HG03045 (cell line): ENCODE results near the gene LRP1B.

Source experiments
- ATAC-seq: cut with Tn5 transposase; IDR thresholded peaks from one replicate; pipeline ENCODE4 v1.9.1; 2021; ENCODE audit warnings: mild to moderate bottlenecking, moderate library complexity; ENCODE audit not compliant: unreplicated experiment

The LRP1B gene

DNA sequence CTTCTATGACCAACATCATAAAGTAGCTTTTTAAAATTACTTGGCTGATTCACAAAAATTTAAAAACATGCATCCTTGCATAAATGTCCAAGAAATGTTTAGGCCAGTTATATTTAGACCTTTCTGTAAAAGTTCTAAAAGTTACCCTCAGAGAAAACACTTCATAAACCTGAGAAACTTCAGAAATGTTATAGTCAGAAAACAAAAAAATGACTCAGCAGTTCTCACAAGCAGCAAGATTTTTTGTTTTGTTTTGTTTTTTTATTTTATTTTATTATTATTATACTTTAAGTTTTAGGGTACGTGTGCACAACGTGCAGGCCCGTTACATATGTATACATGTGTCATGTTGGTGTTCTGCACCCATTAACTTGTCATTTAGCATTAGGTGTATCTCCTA is 648.1 kb downstream of the LRP1B start:
- no peak for ATAC-seq

- no peak for ATAC-seq
These were observed 655.0 kb downstream of the LRP1B start for GRCh38 chr2:141475801-141476200.

DNA sequence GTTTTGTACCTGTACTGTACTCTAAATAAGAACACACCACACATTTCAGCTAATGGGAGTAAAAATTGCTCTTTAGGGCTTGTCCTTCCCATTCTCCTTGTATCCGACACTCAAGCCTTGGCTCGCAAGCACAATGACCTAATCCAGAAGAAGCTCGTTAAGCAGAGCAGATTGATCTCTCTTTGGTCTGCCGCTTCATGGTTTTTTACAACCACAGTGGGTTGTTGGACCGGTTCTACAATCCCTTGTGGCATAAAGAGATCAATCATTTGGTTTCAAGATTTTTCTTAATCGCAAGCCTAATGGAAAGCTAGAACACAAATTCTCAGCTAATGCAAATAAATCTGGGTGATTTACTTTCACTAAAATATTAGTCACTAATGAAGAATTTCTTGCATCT is 662.1 kb downstream of the LRP1B start:
- no peak for ATAC-seq

DNA sequence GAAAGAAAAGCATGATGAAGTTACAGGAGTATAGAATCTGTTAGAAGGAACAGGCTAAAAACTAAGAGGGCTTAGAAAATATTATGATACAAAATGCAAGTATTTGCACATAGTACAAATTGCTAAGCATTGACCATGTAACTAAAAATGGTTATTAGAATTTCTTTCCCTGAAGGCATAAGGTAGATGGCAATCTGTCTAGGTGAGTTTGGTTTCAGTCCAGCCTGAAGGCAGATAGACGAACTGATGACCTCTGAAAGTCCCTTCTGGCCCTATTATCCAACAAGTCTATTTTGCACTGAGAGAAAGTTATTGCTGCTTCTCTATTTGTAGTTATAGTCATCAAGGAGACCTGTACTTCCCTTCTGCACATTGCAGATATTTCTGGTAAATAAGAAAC is 663.5 kb downstream of the LRP1B start:
- ATAC-seq = no peak

DNA sequence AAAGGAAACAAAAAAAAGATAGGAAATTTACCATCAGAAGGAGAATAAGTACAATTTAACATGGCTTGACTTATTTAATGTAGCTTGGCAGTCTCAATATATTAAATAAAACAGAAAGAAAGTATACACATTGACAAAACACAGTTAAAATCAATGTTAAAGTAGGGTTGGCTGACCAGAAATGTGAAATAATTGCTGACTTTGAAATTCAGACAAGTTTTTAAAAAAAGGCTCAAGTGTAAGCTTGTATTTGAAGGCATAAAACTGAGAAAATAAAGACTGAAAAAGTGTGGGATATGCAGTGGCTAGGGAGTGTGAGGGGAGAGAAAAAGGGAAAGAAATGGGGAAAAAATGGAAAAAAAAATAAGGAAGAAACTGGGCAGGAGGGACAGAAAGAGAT is 665.8 kb downstream of the LRP1B start:
- ATAC-seq = no peak

DNA sequence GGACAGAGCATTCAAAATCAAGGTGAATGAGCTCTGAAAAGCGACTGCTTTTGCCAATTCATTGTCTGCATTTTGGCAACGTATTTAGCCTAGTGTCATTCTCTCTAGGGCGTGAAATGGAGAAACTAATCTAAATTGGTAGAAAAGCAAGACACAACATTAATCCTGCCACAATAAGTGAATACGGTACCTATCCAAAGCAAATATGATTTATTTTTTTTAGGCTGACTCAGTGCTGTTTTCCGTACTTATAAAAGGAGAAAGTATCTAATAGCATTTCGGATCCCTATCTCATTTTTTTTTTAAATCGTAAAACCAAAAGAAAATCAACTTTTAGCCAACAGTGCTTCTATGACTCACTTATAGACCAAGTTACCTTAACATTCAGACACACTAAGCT is 672.5 kb downstream of the LRP1B start:
- ATAC-seq = no peak

- ATAC-seq = no peak
These were observed 674.9 kb downstream of the LRP1B start for GRCh38 chr2:141455877-141456276.

DNA sequence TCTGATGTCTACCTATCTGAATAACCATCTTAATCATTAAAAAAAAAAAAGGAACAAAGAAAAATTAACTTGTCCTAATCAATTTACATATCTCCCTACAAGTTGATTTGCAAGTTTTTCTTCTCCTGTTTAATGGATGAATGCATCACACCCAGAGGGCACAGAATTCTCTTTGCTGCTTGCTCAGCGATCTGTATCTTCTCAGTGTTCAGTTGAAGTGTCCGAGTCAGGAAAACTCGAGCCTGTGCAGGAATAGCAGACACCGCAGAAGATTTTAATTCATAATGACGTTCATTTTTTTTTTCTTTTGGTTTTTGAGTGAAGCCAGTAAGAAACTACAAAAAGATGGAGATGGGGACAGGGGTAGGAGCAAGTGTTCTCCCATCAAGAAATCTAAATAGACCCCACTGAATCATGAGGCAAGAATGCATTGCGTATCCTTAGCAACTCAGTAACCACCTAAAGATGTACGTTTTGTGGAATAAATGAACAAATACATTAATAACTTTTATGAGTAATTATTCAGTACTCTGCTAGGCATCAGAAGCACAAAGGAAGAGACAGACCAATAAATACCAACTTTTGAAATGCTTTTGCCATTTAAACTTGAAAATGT is 675.5 kb downstream of the LRP1B start:
- ATAC-seq = no peak

DNA sequence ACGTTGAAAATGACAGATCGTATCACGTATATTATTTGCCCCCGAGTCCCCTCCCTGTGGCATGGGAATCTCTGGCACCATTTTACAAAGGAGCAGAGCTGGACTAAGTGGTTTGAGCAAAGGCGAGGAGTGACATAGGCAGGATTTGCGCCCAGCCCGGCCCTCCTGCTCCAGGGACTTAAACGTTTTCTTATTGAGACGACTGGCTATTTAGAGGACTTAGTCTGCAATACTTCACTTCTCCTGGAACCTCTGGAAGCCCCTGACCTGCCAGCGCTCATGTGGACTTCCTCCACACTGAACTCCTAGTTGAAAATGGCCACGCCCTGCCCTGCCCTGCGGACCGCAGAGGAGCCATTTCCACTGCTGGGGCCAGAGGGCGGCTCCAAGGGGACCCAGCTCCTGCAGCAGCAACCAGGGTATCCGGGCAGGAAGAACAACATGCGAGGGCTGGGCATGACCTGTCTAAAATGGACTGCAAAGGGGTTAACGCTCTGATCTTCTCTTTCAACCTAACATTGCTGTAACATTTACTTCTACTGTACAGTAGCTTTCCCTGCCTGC is 690.7 kb downstream of the LRP1B start:
- no peak for ATAC-seq

DNA sequence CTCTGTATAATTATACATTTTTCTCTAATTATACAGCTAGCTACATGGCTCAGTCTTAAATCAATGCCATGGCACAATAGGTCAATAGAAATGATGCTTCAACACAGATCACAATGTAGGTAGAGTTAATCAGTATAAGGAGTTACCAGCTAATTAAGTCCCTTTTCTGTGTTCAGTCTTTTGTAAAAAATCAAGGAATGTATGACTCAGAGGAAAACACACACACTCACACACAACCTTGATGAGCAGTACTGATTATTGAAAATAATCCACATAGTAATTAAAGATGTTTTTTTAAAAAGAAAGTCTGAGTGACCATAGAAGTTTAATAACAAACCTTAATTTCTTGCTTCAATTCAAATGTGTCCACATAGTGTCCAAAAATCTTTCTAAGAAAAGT is 691.3 kb downstream of the LRP1B start:
- no peak for ATAC-seq

GRCh38 chr2:141438536-141438935 is 692.3 kb downstream of the LRP1B start:
- no peak for ATAC-seq

GRCh38 chr2:141437521-141437920 is 693.3 kb downstream of the LRP1B start:
- no peak for ATAC-seq

DNA sequence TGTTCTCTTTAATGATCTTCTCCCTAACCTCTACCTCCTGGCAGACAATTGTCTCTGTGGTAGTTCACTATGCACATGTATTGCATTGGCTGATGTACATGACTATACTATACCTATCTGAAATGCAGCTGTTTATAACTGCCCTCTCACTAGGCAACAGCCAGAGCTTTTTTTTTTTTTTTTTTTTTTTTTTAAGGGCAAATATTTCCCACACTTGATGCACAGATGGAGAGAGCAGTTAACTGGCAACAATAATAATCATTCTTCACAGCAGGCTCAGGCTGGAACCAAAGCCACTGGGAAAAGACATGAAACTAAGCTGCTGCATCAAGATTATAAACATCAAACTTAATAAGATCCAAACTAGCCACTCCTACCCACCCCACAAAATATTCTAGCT is 707.7 kb downstream of the LRP1B start:
- no peak for ATAC-seq

DNA sequence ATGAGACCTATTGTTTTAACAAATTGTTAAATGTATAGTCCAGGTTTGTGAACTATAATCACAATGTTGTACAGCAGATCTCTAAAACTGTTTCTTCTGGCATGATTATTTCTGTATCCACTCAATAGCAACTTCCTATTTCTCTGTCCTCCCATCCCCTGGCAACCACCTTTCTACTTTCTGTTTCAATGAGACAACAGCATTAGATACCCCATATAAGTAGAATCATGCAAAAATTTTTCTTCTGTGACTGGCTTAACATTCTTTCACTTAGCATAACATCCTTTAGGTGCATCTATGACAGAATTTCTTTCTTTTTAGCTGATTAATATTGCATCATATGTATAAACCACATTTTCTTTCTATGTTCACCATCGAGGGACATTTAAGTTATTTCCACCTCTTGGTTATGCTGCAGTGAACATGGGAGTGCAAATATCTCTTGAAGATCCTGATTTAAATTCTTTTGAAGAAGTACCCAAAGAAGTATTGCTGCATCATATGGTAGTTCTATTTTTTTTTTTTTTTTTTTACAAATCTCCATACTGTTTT is 713.5 kb downstream of the LRP1B start:
- ATAC-seq = no peak

- ATAC-seq = no peak
These were observed 719.4 kb downstream of the LRP1B start for GRCh38 chr2:141411419-141411818.

GRCh38 chr2:141399270-141399669 is 731.5 kb downstream of the LRP1B start:
- no peak for ATAC-seq

DNA sequence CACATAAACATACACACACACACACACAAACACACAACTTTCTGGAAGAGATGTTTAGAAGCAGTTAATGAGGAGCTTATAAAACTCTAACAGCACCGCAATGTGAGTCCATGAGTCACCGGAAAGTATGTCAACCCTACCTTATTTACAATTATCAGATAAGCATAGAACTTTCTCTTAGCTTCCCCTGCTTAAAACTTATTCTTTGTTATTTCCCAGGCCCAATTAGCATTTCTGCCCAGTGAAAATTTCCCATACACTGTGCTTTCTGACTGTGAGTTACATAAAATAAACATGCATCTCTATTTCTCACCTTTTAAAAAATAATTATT is 737.6 kb downstream of the LRP1B start:
- ATAC-seq = no peak

GRCh38 chr2:141392517-141393213 is 738.2 kb downstream of the LRP1B start:
- no peak for ATAC-seq

DNA sequence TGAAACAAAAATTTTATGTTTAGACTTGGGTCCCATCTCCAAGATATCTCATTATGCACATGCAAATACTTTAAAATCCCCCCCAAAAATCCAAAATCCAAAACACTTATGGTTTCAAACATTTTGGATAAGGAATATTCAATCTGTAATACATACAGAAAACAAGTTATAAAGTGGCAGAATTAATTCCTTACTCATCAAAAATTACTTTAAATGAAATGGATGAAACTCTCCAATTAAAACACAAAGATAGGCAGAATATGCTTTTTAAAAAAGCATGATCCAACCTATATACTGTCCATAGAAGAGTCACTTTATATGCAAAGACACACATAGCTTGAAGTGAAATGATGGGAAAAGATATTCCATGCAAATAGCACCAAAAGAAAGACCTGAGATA is 744.6 kb downstream of the LRP1B start:
- no peak for ATAC-seq

DNA sequence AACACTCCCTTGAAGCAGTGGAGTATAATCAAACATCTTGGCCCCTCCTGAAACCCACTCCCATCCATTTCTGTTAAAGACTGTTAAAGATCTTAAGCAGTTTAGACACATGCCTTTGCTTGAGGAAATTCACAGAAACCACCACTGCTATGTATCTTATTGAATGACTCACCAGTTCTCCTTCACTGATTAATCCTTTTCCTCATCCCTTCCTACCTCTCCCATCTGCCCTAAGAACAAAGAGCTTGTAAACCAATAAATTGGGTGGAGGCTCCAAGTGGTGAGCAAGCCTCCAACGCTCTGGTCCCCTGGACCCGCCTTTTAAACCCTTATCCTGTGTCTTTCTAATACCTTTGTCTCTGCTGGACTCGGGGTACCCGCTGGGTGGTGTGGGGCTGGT is 746.1 kb downstream of the LRP1B start:
- ATAC-seq = no peak

DNA sequence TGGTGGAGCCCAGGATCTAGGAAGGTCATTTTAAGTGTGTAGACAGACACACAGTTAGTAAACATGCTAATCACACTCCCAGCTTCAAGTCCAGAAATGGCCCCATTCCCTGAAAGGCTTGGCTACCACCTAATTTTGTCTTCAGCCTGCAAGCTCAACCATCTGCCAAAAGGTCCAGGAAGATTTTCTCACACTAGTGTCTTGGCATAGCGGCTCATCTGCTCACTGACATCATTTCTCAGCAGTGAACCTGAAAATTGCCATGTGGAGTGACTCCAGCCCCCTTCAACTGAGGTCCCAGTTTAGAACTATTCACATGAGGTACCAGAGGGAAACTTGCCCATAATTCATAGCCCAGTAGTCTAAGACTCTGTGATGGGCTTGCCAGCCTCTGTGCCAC is 748.9 kb downstream of the LRP1B start:
- ATAC-seq = no peak
